Endodermal cell (in vitro differentiated cells): ENCODE results near the gene LCE3B. TPM values are rescaled to one million over a fixed set of nuclear protein-coding genes. Genes with fewer than 3 reads are reported as not detected.

Experiments used
- DNase-seq: peaks from one replicate; pipeline ENCODE4 v3.0.0-alpha.2; 2017
- H3K27ac ChIP-seq: 2 replicates; pipeline ENCODE4 v1.5.1; 2013; ENCODE audit warnings: mild to moderate bottlenecking, low read depth, low read length, moderate library complexity
- H3K27me3 ChIP-seq: 2 replicates; pipeline ENCODE4 v1.6.1; 2013; ENCODE audit warnings: mild to moderate bottlenecking, low read length, moderate library complexity; ENCODE audit not compliant: insufficient read depth, control insufficient read depth, poor library complexity, severe bottlenecking
- H3K36me3 ChIP-seq: 2 replicates; pipeline ENCODE4 v1.7.0; 2013; ENCODE audit warnings: mild to moderate bottlenecking, low read length, moderate library complexity; ENCODE audit not compliant: control insufficient read depth, insufficient read depth
- H3K4me1 ChIP-seq: one replicate; pipeline ENCODE4 v1.7.0; 2013; ENCODE audit warnings: low read length; ENCODE audit not compliant: control insufficient read depth, insufficient read depth
- H3K4me3 ChIP-seq: 2 replicates; pipeline ENCODE4 v1.5.1; 2013; ENCODE audit warnings: mild to moderate bottlenecking, low read length, moderate library complexity
- H3K9ac ChIP-seq: 2 replicates; pipeline ENCODE4 v1.6.1; 2013; ENCODE audit warnings: mild to moderate bottlenecking, low read length, moderate library complexity; ENCODE audit not compliant: poor library complexity, severe bottlenecking; ENCODE audit errors: extremely low read depth
- H3K9me3 ChIP-seq: 2 replicates; pipeline ENCODE4 v1.6.1; 2013; ENCODE audit warnings: mild to moderate bottlenecking, low read length, moderate library complexity; ENCODE audit not compliant: control insufficient read depth
- H3K27ac Mint-ChIP-seq: 2 replicates; pipeline ENCODE4 v1.8.0; 2020; ENCODE audit warnings: mixed read lengths
- H3K27me3 Mint-ChIP-seq: 2 replicates; pipeline ENCODE4 v1.8.0; 2021; ENCODE audit warnings: mild to moderate bottlenecking, mixed read lengths; ENCODE audit not compliant: insufficient read depth
- H3K36me3 Mint-ChIP-seq: 2 replicates; pipeline ENCODE4 v1.8.0; 2020; ENCODE audit warnings: low read depth, mixed read lengths
- H3K4me1 Mint-ChIP-seq: 2 replicates; pipeline ENCODE4 v1.8.0; 2020; ENCODE audit warnings: mixed read lengths
- H3K4me3 Mint-ChIP-seq: 2 replicates; pipeline ENCODE4 v1.8.0; 2020; ENCODE audit warnings: mild to moderate bottlenecking, moderate library complexity, mixed read lengths
- H3K9me3 Mint-ChIP-seq: 2 replicates; pipeline ENCODE4 v1.8.0; 2020; ENCODE audit warnings: mild to moderate bottlenecking, mixed read lengths
- WGBS, 2 experiments: methylation state at CpG; one replicate each; pipeline versions ENCODE4 v1.1.5 to v1.1.7; 2013; ENCODE audit warnings: missing lambda C conversion rate in 2 of 2, mixed read lengths in 1 of 2; ENCODE audit not compliant: insufficient coverage in 1 of 2, insufficient read length in 1 of 2; 5-methylcytosine and 5-hydroxymethylcytosine counted together
- total RNA-seq, 2 donors: library from RNA; stranded (reverse); fragmentation: NEBNext Ultra II Directional in 1 of 2; extraction: Animal tissue kit (Norgen Biotek cat#: 25700) in 1 of 2; gene quantifications; 2 replicates in 1 of 2; 3 replicates in 1 of 2; pipeline ENCODE4 v1.2.1, GENCODE V29; 2021
- TF ChIP-seq, protein P1 (sequence below): fragments of 200-600 bp; sonication (generic); conservative IDR thresholded peaks from 2 replicates; pipeline ENCODE4 v1.5.0; 2021; ENCODE audit warnings: antibody characterized with exemption, mild to moderate bottlenecking

The LCE3B gene
- total RNA-seq, 2 donors from 2014 or later, result not detected

DNA sequence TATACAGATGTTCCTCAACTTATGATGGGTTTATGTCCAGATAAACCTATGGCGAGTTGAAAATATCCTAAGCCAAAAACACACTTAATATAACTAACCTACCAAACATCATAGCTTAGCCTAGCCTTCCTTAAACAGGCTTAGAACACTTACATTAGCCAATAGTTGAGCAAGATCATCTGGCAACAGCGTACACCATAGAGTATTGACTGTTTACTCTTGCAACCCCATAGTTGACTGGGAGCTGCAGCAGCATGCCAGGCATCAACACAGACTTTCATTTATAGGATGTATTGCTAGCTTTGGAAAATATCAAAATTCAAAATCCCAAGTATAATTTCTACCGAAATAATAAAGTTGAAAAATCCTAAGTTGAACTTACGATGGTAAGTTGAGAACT is 44.1 kb downstream of the LCE3B start:
- TF ChIP-seq, protein P1, sequence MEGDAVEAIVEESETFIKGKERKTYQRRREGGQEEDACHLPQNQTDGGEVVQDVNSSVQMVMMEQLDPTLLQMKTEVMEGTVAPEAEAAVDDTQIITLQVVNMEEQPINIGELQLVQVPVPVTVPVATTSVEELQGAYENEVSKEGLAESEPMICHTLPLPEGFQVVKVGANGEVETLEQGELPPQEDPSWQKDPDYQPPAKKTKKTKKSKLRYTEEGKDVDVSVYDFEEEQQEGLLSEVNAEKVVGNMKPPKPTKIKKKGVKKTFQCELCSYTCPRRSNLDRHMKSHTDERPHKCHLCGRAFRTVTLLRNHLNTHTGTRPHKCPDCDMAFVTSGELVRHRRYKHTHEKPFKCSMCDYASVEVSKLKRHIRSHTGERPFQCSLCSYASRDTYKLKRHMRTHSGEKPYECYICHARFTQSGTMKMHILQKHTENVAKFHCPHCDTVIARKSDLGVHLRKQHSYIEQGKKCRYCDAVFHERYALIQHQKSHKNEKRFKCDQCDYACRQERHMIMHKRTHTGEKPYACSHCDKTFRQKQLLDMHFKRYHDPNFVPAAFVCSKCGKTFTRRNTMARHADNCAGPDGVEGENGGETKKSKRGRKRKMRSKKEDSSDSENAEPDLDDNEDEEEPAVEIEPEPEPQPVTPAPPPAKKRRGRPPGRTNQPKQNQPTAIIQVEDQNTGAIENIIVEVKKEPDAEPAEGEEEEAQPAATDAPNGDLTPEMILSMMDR, result no peak
- peaks cover 80% of the 10 kb centered on the region for H3K9me3 ChIP-seq
- H3K9ac ChIP-seq, result no peak overlapping the region
- no peaks in the 10 kb centered on the region for H3K27me3 Mint-ChIP-seq
- no peak overlapping the region for H3K27ac Mint-ChIP-seq
- H3K4me1 Mint-ChIP-seq, result no peaks in the 10 kb centered on the region
- no peaks in the 10 kb centered on the region for H3K4me1 ChIP-seq
- H3K36me3 Mint-ChIP-seq, result no peaks in the 10 kb centered on the region
- H3K4me3 Mint-ChIP-seq, result no peak overlapping the region
- WGBS, 2 experiments, result 77% methylated on average over 2 of the region's 4 CpGs; no CpG with 5 or more reads in 1 of the 2 experiments
- DNase-seq, result no peak
- H3K4me3 ChIP-seq, result no peak overlapping the region
- peaks cover 85% of the 10 kb centered on the region for H3K9me3 Mint-ChIP-seq
- no peaks in the 10 kb centered on the region for H3K27me3 ChIP-seq
- no peaks in the 10 kb centered on the region for H3K36me3 ChIP-seq
- H3K27ac ChIP-seq, result no peak overlapping the region

DNA sequence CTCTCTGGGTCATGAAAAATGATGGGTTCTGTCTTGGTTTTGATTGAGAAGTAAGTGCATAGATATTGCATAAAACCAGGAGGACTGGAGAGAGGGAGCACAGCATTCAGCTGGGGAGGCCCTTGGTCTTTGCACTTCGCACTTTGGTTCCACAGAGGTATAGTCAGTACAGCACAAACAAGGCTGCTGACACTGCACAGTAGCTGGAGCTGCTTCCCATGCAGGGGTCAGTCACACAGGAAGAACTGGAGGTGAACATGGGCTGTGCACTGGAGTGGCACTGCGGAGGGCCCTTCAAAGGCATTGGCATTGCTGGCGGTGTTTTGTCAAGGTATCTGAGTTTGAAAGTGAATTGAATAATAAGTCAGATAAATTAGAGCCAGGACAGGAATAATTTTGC is 45.0 kb downstream of the LCE3B start:
- H3K27me3 ChIP-seq, result no peaks in the 10 kb centered on the region
- H3K9me3 ChIP-seq, result peaks cover 80% of the 10 kb centered on the region
- H3K36me3 ChIP-seq, result no peaks in the 10 kb centered on the region
- H3K27ac ChIP-seq, result no peak overlapping the region
- H3K4me1 ChIP-seq, result no peaks in the 10 kb centered on the region
- no peak overlapping the region for H3K4me3 ChIP-seq
- TF ChIP-seq, protein P1, result no peak
- Mint-ChIP-seq H3K4me3 (no peak overlapping the region), H3K27ac (no peak overlapping the region), H3K4me1 (no peaks in the 10 kb centered on the region), H3K9me3 (peaks cover 85% of the 10 kb centered on the region), H3K36me3 (no peaks in the 10 kb centered on the region), H3K27me3 (no peaks in the 10 kb centered on the region)
- 60 to 70% methylated on average over 1 to 3 of the region's 3 CpGs for WGBS, 2 experiments
- no peak for DNase-seq
- H3K9ac ChIP-seq, result no peak overlapping the region

DNA sequence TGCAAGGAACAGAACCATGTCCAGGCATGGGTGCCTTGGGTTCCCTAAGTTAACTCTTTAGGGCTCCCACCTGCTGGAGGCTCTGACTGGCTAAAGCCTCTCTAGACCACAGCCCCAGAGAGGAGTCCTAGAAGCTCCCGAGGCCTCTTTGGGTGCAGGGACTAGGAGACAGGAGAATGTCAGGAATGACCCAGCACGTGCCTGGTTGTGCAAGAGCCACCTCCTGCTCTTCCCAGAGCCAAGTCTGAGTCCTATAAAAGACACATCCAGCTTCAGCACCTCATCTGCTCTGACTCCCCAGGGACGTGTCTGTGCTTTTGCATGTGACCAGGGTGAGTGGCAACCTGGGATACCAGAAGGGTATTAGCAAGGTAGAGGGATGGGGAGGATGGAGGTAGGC is 49.5 kb downstream of the LCE3B start, which contains the start of gene LCE2D:
Gene LCE2D (plus strand): TSS at position 283 of the 400 bp plus-strand sequence. CDS start 726 bp downstream, outside the sequence.
- Histone ChIP-seq H3K9me3 (peaks cover 78% of the 10 kb centered on the region), H3K4me1 (no peaks in the 10 kb centered on the region), H3K27me3 (no peaks in the 10 kb centered on the region), H3K9ac (no peak within 1 kb of the TSS), H3K36me3 (no peaks in the 10 kb centered on the region), H3K4me3 (no peak within 1 kb of the TSS), H3K27ac (no peak within 1 kb of the TSS)
- DNase-seq, result no peak
- no peaks in the 10 kb centered on the region for H3K4me1 Mint-ChIP-seq
- no peaks in the 10 kb centered on the region for H3K27me3 Mint-ChIP-seq
- no peak within 1 kb of the TSS for H3K4me3 Mint-ChIP-seq
- no peaks in the 10 kb centered on the region for H3K36me3 Mint-ChIP-seq
- H3K9me3 Mint-ChIP-seq, result peaks cover 93% of the 10 kb centered on the region
- H3K27ac Mint-ChIP-seq, result no peak within 1 kb of the TSS
- TF ChIP-seq, protein P1, result no peak
- WGBS, 2 experiments, result 42 to 57% methylated on average over 3 of the region's 3 CpGs

Other genes starting within 250 kb of the LCE3B start
- not detected for gene CRNN, start 199.5 kb upstream of the LCE3B start, total RNA-seq
- not detected for gene LCE5A, start 103.0 kb upstream of the LCE3B start, total RNA-seq
- not detected for gene CRCT1, start 99.3 kb upstream of the LCE3B start, total RNA-seq
- not detected for gene LCE3E, start 47.0 kb upstream of the LCE3B start, total RNA-seq
- not detected for gene LCE3D, start 33.3 kb upstream of the LCE3B start, total RNA-seq
- gene LCE3C, start 13.6 kb upstream of the LCE3B start, total RNA-seq, result not detected
- not detected for gene LCE3A, start 9.3 kb downstream of the LCE3B start, total RNA-seq
- not detected for gene LCE2D, start 49.6 kb downstream of the LCE3B start, total RNA-seq
- gene LCE2C, start 61.5 kb downstream of the LCE3B start, total RNA-seq, result not detected
- gene LCE2B, start 72.3 kb downstream of the LCE3B start, total RNA-seq, result not detected
- not detected for gene LCE2A, start 84.5 kb downstream of the LCE3B start, total RNA-seq
- gene LCE4A, start 94.3 kb downstream of the LCE3B start, total RNA-seq, result not detected
- gene KPRP, start 144.2 kb downstream of the LCE3B start, total RNA-seq, result not detected
- gene LCE1F, start 161.3 kb downstream of the LCE3B start, total RNA-seq, result not detected
- gene LCE1E, start 172.4 kb downstream of the LCE3B start, total RNA-seq, result not detected
- gene LCE1D, start 182.9 kb downstream of the LCE3B start, total RNA-seq, result not detected
- gene LCE1C, start 192.8 kb downstream of the LCE3B start, total RNA-seq, result not detected
- gene LCE1B, start 198.2 kb downstream of the LCE3B start, total RNA-seq, result not detected
- not detected for gene LCE1A, start 213.7 kb downstream of the LCE3B start, total RNA-seq
- gene LCE6A, start 229.0 kb downstream of the LCE3B start, total RNA-seq, result not detected
- not detected for gene LCE7A, start 246.2 kb downstream of the LCE3B start, total RNA-seq